IPS-15b (cell line): ENCODE results near the gene COPG1.

Source experiments
- H3K27me3 ChIP-seq: one replicate; pipeline ENCODE4 v1.6.1; 2013; ENCODE audit warnings: low read length; ENCODE audit not compliant: control insufficient read depth, insufficient read depth
- H3K36me3 ChIP-seq: one replicate; pipeline ENCODE4 v1.6.1; 2013; ENCODE audit warnings: low read length; ENCODE audit not compliant: control insufficient read depth, insufficient read depth
- H3K4me1 ChIP-seq: one replicate; pipeline ENCODE4 v1.6.1; 2013; ENCODE audit warnings: mild to moderate bottlenecking, low read length; ENCODE audit not compliant: control insufficient read depth, insufficient read depth
- H3K4me3 ChIP-seq: one replicate; pipeline ENCODE4 v1.5.1; 2013; ENCODE audit warnings: low read depth, low read length
- H3K9ac ChIP-seq: one replicate; pipeline ENCODE4 v1.6.1; 2013; ENCODE audit warnings: low read depth, mild to moderate bottlenecking, low read length
- H3K9me3 ChIP-seq: one replicate; pipeline ENCODE4 v1.6.1; 2013; ENCODE audit warnings: mild to moderate bottlenecking, low read length; ENCODE audit not compliant: control insufficient read depth, insufficient read depth

COPG1 gene

GRCh38 chr3:129318921-129319320, 69.5 kb downstream of the COPG1 start:
- Histone ChIP-seq H3K9ac (no peak overlapping the region), H3K27me3 (no peaks in the 10 kb centered on the region), H3K9me3 (no peaks in the 10 kb centered on the region), H3K4me1 (peaks cover 3% of the 10 kb centered on the region), H3K4me3 (no peak overlapping the region), H3K36me3 (peaks cover 4% of the 10 kb centered on the region)

- H3K9me3 ChIP-seq, result no peaks in the 10 kb centered on the region
- H3K36me3 ChIP-seq, result peaks cover 4% of the 10 kb centered on the region
Observed at GRCh38 chr3:129320261-129320660, 70.9 kb downstream of the COPG1 start.

GRCh38 chr3:129320825-129321487, 71.5 kb downstream of the COPG1 start:
- H3K36me3 ChIP-seq, result peaks cover 4% of the 10 kb centered on the region

More at GRCh38 chr3:129320261-129320660, 70.9 kb downstream of the COPG1 start:
- Histone ChIP-seq H3K27me3 (no peaks in the 10 kb centered on the region), H3K4me3 (no peak overlapping the region), H3K4me1 (no peaks in the 10 kb centered on the region), H3K9ac (no peak overlapping the region)

DNA sequence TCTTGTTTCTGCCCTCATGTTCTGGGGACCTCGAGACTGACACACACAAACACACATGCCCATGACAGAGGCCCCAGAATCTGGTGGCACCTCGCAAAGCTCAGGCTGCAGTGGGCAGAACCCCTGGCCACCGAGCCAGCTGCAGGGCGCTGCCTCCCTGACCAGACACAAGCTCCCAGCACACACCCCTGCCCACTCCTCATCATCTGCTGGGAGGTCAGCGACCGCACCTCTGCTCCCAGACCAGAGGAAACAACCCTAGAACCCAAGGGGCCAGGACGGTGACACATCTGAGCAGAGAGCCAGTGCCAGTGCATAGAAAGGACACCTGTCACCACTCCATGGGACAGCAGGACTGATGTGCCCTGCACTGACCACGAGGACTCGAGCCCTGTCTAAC, 72.5 kb downstream of the COPG1 start:
- peaks cover 4% of the 10 kb centered on the region for H3K36me3 ChIP-seq
- no peak overlapping the region for H3K4me3 ChIP-seq
- H3K4me1 ChIP-seq, result no peaks in the 10 kb centered on the region
- no peaks in the 10 kb centered on the region for H3K27me3 ChIP-seq
- H3K9me3 ChIP-seq, result no peaks in the 10 kb centered on the region
- no peak overlapping the region for H3K9ac ChIP-seq

More at GRCh38 chr3:129320825-129321487, 71.5 kb downstream of the COPG1 start:
- Histone ChIP-seq H3K4me1 (no peaks in the 10 kb centered on the region), H3K4me3 (no peak overlapping the region), H3K27me3 (no peaks in the 10 kb centered on the region), H3K9me3 (no peaks in the 10 kb centered on the region), H3K9ac (no peak overlapping the region)

GRCh38 chr3:129323651-129324294, 74.4 kb downstream of the COPG1 start:
- H3K27me3 ChIP-seq, result no peaks in the 10 kb centered on the region
- H3K4me1 ChIP-seq, result no peaks in the 10 kb centered on the region
- H3K9me3 ChIP-seq, result no peaks in the 10 kb centered on the region
- peaks cover 4% of the 10 kb centered on the region for H3K36me3 ChIP-seq
- H3K9ac ChIP-seq, result no peak overlapping the region
- H3K4me3 ChIP-seq, result no peak overlapping the region

- Histone ChIP-seq H3K27me3 (no peaks in the 10 kb centered on the region), H3K36me3 (peaks cover 2% of the 10 kb centered on the region), H3K9ac (no peak overlapping the region), H3K4me3 (no peak overlapping the region), H3K9me3 (no peaks in the 10 kb centered on the region), H3K4me1 (no peaks in the 10 kb centered on the region)
Observed at GRCh38 chr3:129324855-129325254, 75.4 kb downstream of the COPG1 start.

- Histone ChIP-seq H3K27me3 (no peaks in the 10 kb centered on the region), H3K9ac (no peak overlapping the region), H3K4me3 (no peak overlapping the region), H3K9me3 (no peaks in the 10 kb centered on the region), H3K4me1 (no peaks in the 10 kb centered on the region), H3K36me3 (no peaks in the 10 kb centered on the region)
Observed at GRCh38 chr3:129325383-129325782, 76.0 kb downstream of the COPG1 start.

- H3K27me3 ChIP-seq, result no peaks in the 10 kb centered on the region
- H3K36me3 ChIP-seq, result no peaks in the 10 kb centered on the region
- H3K4me1 ChIP-seq, result no peaks in the 10 kb centered on the region
- no peak overlapping the region for H3K9ac ChIP-seq
- no peaks in the 10 kb centered on the region for H3K9me3 ChIP-seq
- no peak overlapping the region for H3K4me3 ChIP-seq
Observed at GRCh38 chr3:129326138-129326537, 76.7 kb downstream of the COPG1 start.

- Histone ChIP-seq H3K9me3 (no peaks in the 10 kb centered on the region), H3K4me3 (no peak overlapping the region), H3K9ac (no peak overlapping the region), H3K36me3 (no peaks in the 10 kb centered on the region), H3K27me3 (no peaks in the 10 kb centered on the region), H3K4me1 (no peaks in the 10 kb centered on the region)
Observed at GRCh38 chr3:129326595-129326994, 77.2 kb downstream of the COPG1 start.
